Ureter (tissue), 1 donor: ENCODE results near the gene FOXO3B. TPM values are rescaled to one million over a fixed set of nuclear protein-coding genes. Genes with fewer than 3 reads are reported as not detected.
"Not testable (repeated sequence)": the region's sequence is repeated elsewhere in the genome, so short reads cannot be mapped to it uniquely, and the experiment has no call there.

ENCODE experiments used
- DNase-seq: peaks from one replicate; pipeline ENCODE4 v3.0.0-alpha.2; 2020; ENCODE audit warnings: low spot score
- total RNA-seq: library from RNA; stranded (reverse); gene quantifications from one replicate; pipeline ENCODE4 v1.2.4, GENCODE V29; 2023
- donor health status: DM: yes; HTN: yes; CAD: no.

Gene FOXO3B
- total RNA-seq, 1 donor from 2014 or later: 3.6 TPM

DNA sequence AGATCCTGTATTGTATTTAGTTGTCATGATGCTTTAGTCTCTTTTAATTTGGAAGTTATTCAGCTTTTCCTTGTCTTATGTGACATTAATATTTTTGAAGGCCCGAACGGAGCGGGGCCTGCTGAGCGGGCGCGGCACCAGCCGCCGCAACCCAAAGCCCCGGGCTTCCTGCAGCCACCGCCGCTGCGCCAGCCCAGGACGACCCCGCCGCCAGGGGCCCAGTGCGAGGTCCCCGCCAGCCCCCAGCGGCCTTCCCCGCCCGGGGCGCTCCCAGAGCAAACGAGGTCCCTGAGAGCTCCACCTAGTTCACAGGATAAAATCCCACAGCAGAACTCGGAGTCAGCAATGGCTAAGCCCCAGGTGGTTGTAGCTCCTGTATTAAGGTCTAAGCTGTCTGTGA lies 32.0 kb downstream of the FOXO3B start:
- not testable (repeated sequence) for DNase-seq

DNA sequence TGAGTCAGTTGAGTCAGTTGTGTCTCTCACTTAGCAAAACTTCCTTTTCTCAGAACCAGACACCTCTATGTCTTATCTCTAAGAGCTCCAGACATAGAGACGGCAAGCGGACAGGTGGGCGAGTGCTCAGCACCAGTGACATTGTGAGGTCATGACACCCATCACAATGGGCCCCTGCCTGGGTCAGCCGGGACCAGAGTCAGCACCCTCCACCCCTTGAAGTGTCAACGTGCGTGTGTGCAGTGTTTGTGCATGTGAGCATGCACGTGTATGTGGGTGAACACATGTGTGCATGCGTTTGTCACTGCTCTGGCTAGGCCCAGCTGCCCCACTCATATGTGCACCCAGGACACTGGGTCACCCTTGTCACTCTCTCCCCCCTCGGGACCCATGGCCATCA lies 37.8 kb downstream of the FOXO3B start, which contains the start of gene TBC1D28:
Gene TBC1D28 (minus strand): TSS at position 101 of the 400 bp plus-strand sequence. CDS start 3,039 bp downstream, outside the sequence.
- not testable (repeated sequence) for DNase-seq

GRCh38 chr17:18643124-18643523 lies 39.0 kb downstream of the FOXO3B start:
- DNase-seq: not testable (repeated sequence)

- not testable (repeated sequence) for DNase-seq
These were observed 43.8 kb downstream of the FOXO3B start for GRCh38 chr17:18638357-18638756.

GRCh38 chr17:18636237-18636636 lies 45.9 kb downstream of the FOXO3B start:
- not testable (repeated sequence) for DNase-seq

- DNase-seq: not testable (repeated sequence)
These were observed 46.3 kb downstream of the FOXO3B start for GRCh38 chr17:18635773-18636172.

- not testable (repeated sequence) for DNase-seq
These were observed 47.4 kb downstream of the FOXO3B start for GRCh38 chr17:18634550-18635263.

Other genes with a start within 250 kb of the FOXO3B start
- gene LGALS9C, start 205.5 kb downstream of the FOXO3B start, total RNA-seq: not detected
- not detected for gene TBC1D28, start 37.9 kb downstream of the FOXO3B start, total RNA-seq
- gene FBXW10, start 61.7 kb upstream of the FOXO3B start, total RNA-seq: 1.1 TPM
- 38.0 TPM for gene TVP23B, start 98.9 kb upstream of the FOXO3B start, total RNA-seq
- 40.7 TPM for gene PRPSAP2, start 175.8 kb upstream of the FOXO3B start, total RNA-seq